Measurements from ENCODE around the gene SPEN. TPM values are rescaled to one million over a fixed set of nuclear protein-coding genes. Genes with fewer than 3 reads are reported as not detected.

SPEN gene
- total and polyA plus RNA-seq, 2 of the 13 experiments (the other 11 are each of a cell fraction or from before 2014, with no cell fraction given) = 4.8 to 14.0 TPM

- TF ChIP-seq, protein P1, sequence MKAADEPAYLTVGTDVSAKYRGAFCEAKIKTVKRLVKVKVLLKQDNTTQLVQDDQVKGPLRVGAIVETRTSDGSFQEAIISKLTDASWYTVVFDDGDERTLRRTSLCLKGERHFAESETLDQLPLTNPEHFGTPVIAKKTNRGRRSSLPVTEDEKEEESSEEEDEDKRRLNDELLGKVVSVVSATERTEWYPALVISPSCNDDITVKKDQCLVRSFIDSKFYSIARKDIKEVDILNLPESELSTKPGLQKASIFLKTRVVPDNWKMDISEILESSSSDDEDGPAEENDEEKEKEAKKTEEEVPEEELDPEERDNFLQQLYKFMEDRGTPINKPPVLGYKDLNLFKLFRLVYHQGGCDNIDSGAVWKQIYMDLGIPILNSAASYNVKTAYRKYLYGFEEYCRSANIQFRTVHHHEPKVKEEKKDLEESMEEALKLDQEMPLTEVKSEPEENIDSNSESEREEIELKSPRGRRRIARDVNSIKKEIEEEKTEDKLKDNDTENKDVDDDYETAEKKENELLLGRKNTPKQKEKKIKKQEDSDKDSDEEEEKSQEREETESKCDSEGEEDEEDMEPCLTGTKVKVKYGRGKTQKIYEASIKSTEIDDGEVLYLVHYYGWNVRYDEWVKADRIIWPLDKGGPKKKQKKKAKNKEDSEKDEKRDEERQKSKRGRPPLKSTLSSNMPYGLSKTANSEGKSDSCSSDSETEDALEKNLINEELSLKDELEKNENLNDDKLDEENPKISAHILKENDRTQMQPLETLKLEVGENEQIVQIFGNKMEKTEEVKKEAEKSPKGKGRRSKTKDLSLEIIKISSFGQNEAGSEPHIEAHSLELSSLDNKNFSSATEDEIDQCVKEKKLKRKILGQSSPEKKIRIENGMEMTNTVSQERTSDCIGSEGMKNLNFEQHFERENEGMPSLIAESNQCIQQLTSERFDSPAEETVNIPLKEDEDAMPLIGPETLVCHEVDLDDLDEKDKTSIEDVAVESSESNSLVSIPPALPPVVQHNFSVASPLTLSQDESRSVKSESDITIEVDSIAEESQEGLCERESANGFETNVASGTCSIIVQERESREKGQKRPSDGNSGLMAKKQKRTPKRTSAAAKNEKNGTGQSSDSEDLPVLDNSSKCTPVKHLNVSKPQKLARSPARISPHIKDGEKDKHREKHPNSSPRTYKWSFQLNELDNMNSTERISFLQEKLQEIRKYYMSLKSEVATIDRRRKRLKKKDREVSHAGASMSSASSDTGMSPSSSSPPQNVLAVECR (CRISPR knock-in tag; IDR thresholded peaks at IDR 0.05; ENCODE audit: borderline replicate concordance) = peak; percentile 67; the same call in 1 of the 2 replicates
- TF ChIP-seq, protein P2, sequence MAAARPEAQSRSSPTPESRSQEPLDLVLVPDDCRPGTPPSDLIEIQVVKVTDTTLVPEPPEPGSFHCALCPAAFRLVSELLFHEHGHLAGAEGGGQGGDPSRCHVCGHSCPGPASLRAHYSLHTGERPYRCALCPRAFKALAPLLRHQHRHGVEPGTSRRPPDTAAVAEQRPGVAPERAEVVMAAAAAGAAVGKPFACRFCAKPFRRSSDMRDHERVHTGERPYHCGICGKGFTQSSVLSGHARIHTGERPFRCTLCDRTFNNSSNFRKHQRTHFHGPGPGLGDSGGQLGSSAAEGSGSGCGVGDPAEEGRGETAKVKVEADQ (CRISPR knock-in tag; IDR thresholded peaks at IDR 0.05; ENCODE audit: borderline replicate concordance) = no peak
- TF ChIP-seq ZSCAN5A (CRISPR knock-in tag; IDR thresholded peaks at IDR 0.05; ENCODE audit: borderline replicate concordance) = no peak
- TF ChIP-seq ZNF75D (CRISPR knock-in tag; IDR thresholded peaks at IDR 0.05; ENCODE audit: borderline replicate concordance) = no peak
- peak; percentile 57 for TF ChIP-seq ASH2L (IDR thresholded peaks at IDR 0.05; ENCODE audit: insufficient read length, low read depth, low read length)
- no peak for TF ChIP-seq DBP (CRISPR knock-in tag; IDR thresholded peaks at IDR 0.05; ENCODE audit: not compliant biosample characterization)
- TF ChIP-seq ZNF441 (CRISPR knock-in tag; IDR thresholded peaks at IDR 0.05; ENCODE audit: borderline replicate concordance) = 0 out of 2 replicates have a peak, but pooled peaks have one; percentile 13
- TF ChIP-seq RFX5 (IDR thresholded peaks at IDR 0.05; ENCODE audit: low read depth, low read length) = no peak
- TF ChIP-seq ZNF33A (CRISPR knock-in tag; IDR thresholded peaks at IDR 0.05; ENCODE audit: borderline replicate concordance) = no peak
- TF ChIP-seq XBP1 (CRISPR knock-in tag; IDR thresholded peaks at IDR 0.05) = no peak
- TF ChIP-seq MXI1 (IDR thresholded peaks at IDR 0.05; ENCODE audit: borderline replicate concordance, low read depth, low read length) = peak; percentile 45; the same call in 1 of the 3 replicates
- TF ChIP-seq NCOA2 (CRISPR knock-in tag; IDR thresholded peaks at IDR 0.05) = no peak
- no peak for TF ChIP-seq ZBTB8A (CRISPR knock-in tag; IDR thresholded peaks at IDR 0.05; ENCODE audit: borderline replicate concordance, low read depth)
- no peak for TF ChIP-seq NFE2L1 (CRISPR knock-in tag; IDR thresholded peaks at IDR 0.05; ENCODE audit: borderline replicate concordance)
- no peak for TF ChIP-seq DR1 (CRISPR knock-in tag; IDR thresholded peaks at IDR 0.05)
- TF ChIP-seq ZNF557 (CRISPR knock-in tag; IDR thresholded peaks at IDR 0.05) = no peak
- no peak for TF ChIP-seq RBAK (CRISPR knock-in tag; IDR thresholded peaks at IDR 0.05)
- TF ChIP-seq CBX2 (IDR thresholded peaks at IDR 0.05; ENCODE audit: low read depth, low read length) = no peak
- TF ChIP-seq CBX2 (CRISPR knock-in tag; IDR thresholded peaks at IDR 0.05; ENCODE audit: low read depth) = no peak
- no peak for TF ChIP-seq ZNF207 (IDR thresholded peaks at IDR 0.05; ENCODE audit: borderline replicate concordance)
- TF ChIP-seq CEBPG (CRISPR knock-in tag; IDR thresholded peaks at IDR 0.05) = peak; percentile 73
- TF ChIP-seq ZNF780A (CRISPR knock-in tag; IDR thresholded peaks at IDR 0.05) = no peak
Measured at GRCh38 chr1:15885701-15886610, 38.4 kb downstream of the SPEN start (continued).
